IMR-90 (cell line): ENCODE measurements around the gene PRSS38. TPM values are rescaled to one million over a fixed set of nuclear protein-coding genes. Genes with fewer than 3 reads are reported as not detected.

Experiments used
- ATAC-seq: fragments of 200-7000 bp; cut with Tn5 transposase; 2 replicates; pipeline ENCODE4 v1.9.1; 2020; ENCODE audit warnings: low read depth, mild to moderate bottlenecking, moderate library complexity
- BruUV-seq: library from RNA; stranded (reverse); fragments of 400-500 nt; replicated peaks from 2 replicates; lab custom pipeline; 2021; lab: Mats Ljungman, UMichigan
- CTCF ChIA-PET: fragments of 300-600 bp; formaldehyde crosslinking; extraction: SDS; loops from one replicate; lab custom pipeline; 2021; ENCODE audit warnings: antibody characterized with exemption; lab: Yijun Ruan, JAX
- POLR2A ChIA-PET: fragments of 300-600 bp; sonication (Branson Sonifier 250); formaldehyde crosslinking; loops from one replicate; lab custom pipeline; 2022; ENCODE audit warnings: antibody characterized with exemption; ENCODE audit not compliant: unreplicated experiment; lab: Charles Lee
- DNase-seq: peaks from one replicate; pipeline ENCODE4 v3.0.0; 2013
- H2AFZ ChIP-seq: replicated peaks from 2 replicates; pipeline ENCODE3; 2013; ENCODE audit warnings: low read length, mild to moderate bottlenecking; ENCODE audit not compliant: poor library complexity
- H2AK5ac ChIP-seq: 2 replicates; pipeline ENCODE4 v1.6.1; 2013; ENCODE audit warnings: low read depth, low read length, inconsistent platforms
- H2AK9ac ChIP-seq: replicated peaks from 2 replicates; pipeline ENCODE3; 2013; ENCODE audit warnings: mild to moderate bottlenecking, low read depth, low read length, moderate library complexity; ENCODE audit not compliant: poor library complexity
- H2BK120ac ChIP-seq: 2 replicates; pipeline ENCODE4 v1.6.1; 2013; ENCODE audit warnings: low read depth, low read length, inconsistent platforms
- H2BK15ac ChIP-seq: 3 replicates; pipeline ENCODE4 v1.6.1; 2013; ENCODE audit warnings: low read depth, low read length, inconsistent platforms
- H2BK20ac ChIP-seq: 2 replicates; pipeline ENCODE4 v1.6.1; 2013; ENCODE audit warnings: low read depth, mild to moderate bottlenecking, inconsistent platforms, low read length, moderate library complexity
- H2BK5ac ChIP-seq: 2 replicates; pipeline ENCODE4 v1.6.1; 2013; ENCODE audit warnings: mild to moderate bottlenecking, low read depth, low read length, inconsistent platforms; ENCODE audit not compliant: poor library complexity, severe bottlenecking
- H3K14ac ChIP-seq: replicated peaks from 2 replicates; pipeline ENCODE4 v1.6.1; 2013; ENCODE audit warnings: low read depth, low read length, inconsistent platforms
- H3K18ac ChIP-seq: 2 replicates; pipeline ENCODE4 v1.6.1; 2013; ENCODE audit warnings: low read depth, low read length, control low read depth
- H3K23ac ChIP-seq: 2 replicates; pipeline ENCODE4 v1.6.1; 2013; ENCODE audit warnings: low read depth, low read length, inconsistent platforms
- H3K27ac ChIP-seq: 2 replicates; pipeline ENCODE4 v1.5.1; 2013; ENCODE audit warnings: mild to moderate bottlenecking, control low read depth, low read length; ENCODE audit not compliant: insufficient read depth
- H3K27me3 ChIP-seq: 2 replicates; pipeline ENCODE4 v1.6.1; 2013; ENCODE audit warnings: low read length; ENCODE audit not compliant: control insufficient read depth, insufficient read depth
- H3K36me3 ChIP-seq: 2 replicates; pipeline ENCODE4 v1.6.1; 2013; ENCODE audit warnings: low read length, mixed read lengths; ENCODE audit not compliant: control insufficient read depth, insufficient read depth
- H3K4ac ChIP-seq: 2 replicates; pipeline ENCODE4 v1.6.1; 2013; ENCODE audit warnings: low read depth, low read length, inconsistent platforms
- H3K4me1 ChIP-seq: 2 replicates; pipeline ENCODE4 v1.6.1; 2013; ENCODE audit warnings: low read length, mixed read lengths; ENCODE audit not compliant: control insufficient read depth, insufficient read depth
- H3K4me2 ChIP-seq: 2 replicates; pipeline ENCODE4 v1.6.1; 2013; ENCODE audit warnings: low read depth, mild to moderate bottlenecking, control low read depth, low read length, moderate library complexity
- H3K4me3 ChIP-seq: 2 replicates; pipeline ENCODE4 v1.5.1; 2013; ENCODE audit warnings: low read depth, mild to moderate bottlenecking, control low read depth, low read length, moderate library complexity; ENCODE audit not compliant: insufficient read depth
- H3K56ac ChIP-seq: 2 replicates; pipeline ENCODE4 v1.6.1; 2013; ENCODE audit warnings: low read length, inconsistent platforms; ENCODE audit not compliant: insufficient read depth; ENCODE audit errors: extremely low read depth
- H3K79me1 ChIP-seq, 2 experiments: 2 replicates each; pipeline ENCODE4 v1.6.1; 2013; ENCODE audit warnings: low read length in 2 of 2, inconsistent platforms in 1 of 2, low read depth in 1 of 2
- H3K9ac ChIP-seq: 2 replicates; pipeline ENCODE4 v1.6.1; 2013; ENCODE audit warnings: low read depth, low read length, control low read depth
- H3K9me1 ChIP-seq: 2 replicates; pipeline ENCODE4 v1.6.1; 2013; ENCODE audit warnings: low read length, inconsistent platforms; ENCODE audit not compliant: insufficient read depth
- H3K9me3 ChIP-seq: 2 replicates; pipeline ENCODE4 v1.6.1; 2013; ENCODE audit warnings: low read length; ENCODE audit not compliant: control insufficient read depth, insufficient read depth
- H4K20me1 ChIP-seq: 2 replicates; pipeline ENCODE4 v1.6.1; 2013; ENCODE audit warnings: low read length, inconsistent platforms; ENCODE audit not compliant: insufficient read depth
- H4K5ac ChIP-seq: 2 replicates; pipeline ENCODE4 v1.6.1; 2013; ENCODE audit warnings: mild to moderate bottlenecking, low read depth, low read length, control low read depth
- H4K8ac ChIP-seq, 2 experiments: 2 replicates each; pipeline ENCODE4 v1.6.1; 2013; ENCODE audit warnings: low read depth in 2 of 2, low read length in 2 of 2, control low read depth in 1 of 2, inconsistent platforms in 1 of 2
- H4K91ac ChIP-seq: 2 replicates; pipeline ENCODE4 v1.6.1; 2013; ENCODE audit warnings: low read depth, low read length, inconsistent platforms; ENCODE audit not compliant: insufficient read depth
- BHLHE40 ChIP-seq: fragments of 150-350 bp; IDR thresholded peaks from 2 replicates; pipeline ENCODE4 v1.6.1; 2016; ENCODE audit warnings: mild to moderate bottlenecking, low read depth, low read length
- CEBPB ChIP-seq: IDR thresholded peaks from 2 replicates; pipeline ENCODE4 v1.6.1; 2012; ENCODE audit warnings: low read depth, low read length, improper control_type of control experiment
- CHD1 ChIP-seq: IDR thresholded peaks from 2 replicates; pipeline ENCODE4 v1.6.1; 2012; ENCODE audit warnings: low read depth, low read length, improper control_type of control experiment
- ELK1 ChIP-seq: fragments of 150-350 bp; IDR thresholded peaks from 2 replicates; pipeline ENCODE4 v1.6.1; 2016; ENCODE audit warnings: low read depth, mild to moderate bottlenecking, low read length, moderate library complexity, borderline replicate concordance
- FOS ChIP-seq: fragments of 150-350 bp; IDR thresholded peaks from 2 replicates; pipeline ENCODE4 v1.6.1; 2016; ENCODE audit warnings: low read depth, low read length
- MXI1 ChIP-seq: IDR thresholded peaks from 2 replicates; pipeline ENCODE4 v1.6.1; 2012; ENCODE audit warnings: low read depth, mild to moderate bottlenecking, low read length, moderate library complexity, borderline replicate concordance
- NFE2L2 ChIP-seq: fragments of 150-350 bp; IDR thresholded peaks from 2 replicates; pipeline ENCODE4 v1.6.1; 2016; ENCODE audit warnings: low read depth, mild to moderate bottlenecking, low read length
- POLR2A ChIP-seq: IDR thresholded peaks from 2 replicates; pipeline ENCODE4 v1.6.1; 2012; ENCODE audit warnings: mild to moderate bottlenecking, low read depth, low read length
- RAD21 ChIP-seq: IDR thresholded peaks from 2 replicates; pipeline ENCODE4 v1.6.1; 2012; ENCODE audit warnings: low read length, improper control_type of control experiment
- RFX5 ChIP-seq: IDR thresholded peaks from 2 replicates; pipeline ENCODE4 v1.8.0; 2012; ENCODE audit warnings: low read depth, mild to moderate bottlenecking, low read length, moderate library complexity
- SMC3 ChIP-seq: fragments of 150-350 bp; IDR thresholded peaks from 2 replicates; pipeline ENCODE4 v1.6.1; 2016; ENCODE audit warnings: low read depth, mild to moderate bottlenecking, antibody characterized with exemption, low read length, moderate library complexity
- WGBS, 2 experiments: methylation state at CpG; one replicate each; pipeline versions ENCODE4 v1.1.5 to v1.1.7; 2013; ENCODE audit warnings: missing lambda C conversion rate in 2 of 2; ENCODE audit not compliant: insufficient read length in 1 of 2; ENCODE audit errors: extremely low coverage in 2 of 2; 5-methylcytosine and 5-hydroxymethylcytosine counted together
- dilution Hi-C: fragments of 300-500 bp; cut with HindIII; formaldehyde crosslinking; loops from one replicate; pipeline ENCODE4 v1.14.3; 2018; ENCODE audit warnings: low sequenced_read_pairs; ENCODE audit not compliant: unreplicated experiment
- in situ Hi-C: fragments of 300-500 bp; cut with MboI; formaldehyde crosslinking; loops from 3 replicates; pipeline ENCODE4 v1.14.3; 2019; ENCODE audit warnings: low sequenced_read_pairs, inconsistent platforms, mixed read lengths
- intact Hi-C: fragments of 100-400 bp; cut with micrococcal nuclease; formaldehyde crosslinking; loops from 2 replicates; pipeline ENCODE4 v1.10.0; 2022
- polyA plus RNA-seq, 3 experiments: library from polyadenylated mRNA; depleted of rRNA; stranded (reverse); fragments of >200 nt; gene quantifications; 2 replicates each; pipeline ENCODE4 v1.2.3, GENCODE V29; 2012; ENCODE audit warnings: low replicate concordance in 1 of 3
- total RNA-seq: library from RNA; depleted of rRNA; stranded (reverse); fragments of >200 nt; gene quantifications from 2 replicates; pipeline ENCODE4 v1.2.3, GENCODE V29; 2012

The PRSS38 gene
- total and polyA plus RNA-seq, 2 of the 4 experiments (the other 2 are of a cell fraction): not detected

DNA sequence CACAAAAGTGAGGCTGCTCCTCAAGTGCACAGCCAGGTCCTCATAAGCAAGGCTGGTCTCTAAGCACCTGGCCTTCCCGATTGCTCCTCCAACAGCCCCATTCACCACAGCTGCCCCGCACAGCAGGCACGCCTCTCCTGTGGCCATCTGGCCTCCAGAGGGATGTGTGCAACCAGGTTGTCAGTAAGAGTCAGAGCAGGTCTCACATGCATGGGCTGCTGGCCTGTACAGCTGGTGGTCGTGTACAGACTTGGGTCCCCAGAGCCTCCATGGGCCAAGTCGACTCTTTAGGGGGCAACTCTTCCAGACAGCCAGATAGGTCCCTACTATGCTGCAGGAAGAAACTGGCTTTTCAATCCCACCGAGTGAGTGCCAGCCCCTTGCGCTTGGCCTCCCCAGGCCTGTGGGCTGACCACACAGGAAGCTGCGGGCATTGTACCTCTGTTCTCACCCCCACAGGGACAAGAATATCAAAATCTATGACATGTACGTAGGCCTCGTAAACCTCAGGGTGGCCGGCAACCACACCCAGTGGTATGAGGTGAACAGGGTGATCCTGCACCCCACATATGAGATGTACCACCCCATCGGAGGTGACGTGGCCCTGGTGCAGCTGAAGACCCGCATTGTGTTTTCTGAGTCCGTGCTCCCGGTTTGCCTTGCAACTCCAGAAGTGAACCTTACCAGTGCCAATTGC, 1.4 kb downstream of the PRSS38 start:
- no peak overlapping the region for H3K9ac ChIP-seq
- H3K4me1 ChIP-seq: no peaks in the 10 kb centered on the region
- H3K14ac ChIP-seq: no peak overlapping the region
- no peak for TF ChIP-seq RFX5
- no peak for TF ChIP-seq NFE2L2
- TF ChIP-seq ELK1: no peak
- no peak for TF ChIP-seq SMC3
- TF ChIP-seq MXI1: no peak
- TF ChIP-seq RAD21: no peak
- no peak for TF ChIP-seq FOS
- TF ChIP-seq BHLHE40: no peak
- no peak for TF ChIP-seq POLR2A
- no peak for TF ChIP-seq CHD1
- no peak for TF ChIP-seq CEBPB
- H2BK20ac ChIP-seq: no peak overlapping the region
- no peak overlapping the region for H3K56ac ChIP-seq
- H3K27me3 ChIP-seq: no peaks in the 10 kb centered on the region
- no peak overlapping the region for H4K8ac ChIP-seq
- ChIA-PET POLR2A (no interaction called here), CTCF (no interaction called here)
- no peak overlapping the region for H4K5ac ChIP-seq
- no peak overlapping the region for H2AK5ac ChIP-seq
- H3K9me3 ChIP-seq: peaks cover 8% of the 10 kb centered on the region; the same call in 1 of the 2 replicates
- 86% methylated on average over 7 of the region's 16 CpGs; no CpG with 5 or more reads in 1 of the 2 experiments for WGBS, 2 experiments
- H3K4me2 ChIP-seq: no peak overlapping the region
- H3K79me1 ChIP-seq: no peaks in the 10 kb centered on the region
- no peak overlapping the region for H2BK120ac ChIP-seq
- H4K91ac ChIP-seq: no peak overlapping the region
- no peak overlapping the region for H3K18ac ChIP-seq
- no peak overlapping the region for H2AFZ ChIP-seq
- in situ Hi-C loops (no loop called here), dilution Hi-C loops (no loop called here), intact Hi-C loops (no loop called here)
- no peak overlapping the region for H2BK15ac ChIP-seq
- no peaks in the 10 kb centered on the region for H3K9me1 ChIP-seq
- no peak for ATAC-seq
- H4K20me1 ChIP-seq: no peaks in the 10 kb centered on the region
- no peak overlapping the region for H3K4ac ChIP-seq
- no TSS peak for BruUV-seq
- no peak overlapping the region for H3K27ac ChIP-seq
- no peak overlapping the region for H2AK9ac ChIP-seq
- H3K36me3 ChIP-seq: no peaks in the 10 kb centered on the region
- no peak overlapping the region for H2BK5ac ChIP-seq
- DNase-seq: no peak
- H3K23ac ChIP-seq: no peak overlapping the region
- H3K4me3 ChIP-seq: no peak overlapping the region
